H7 (cell line): Measurements from ENCODE around the gene NUP205. TPM values are rescaled to one million over a fixed set of nuclear protein-coding genes. Genes with fewer than 3 reads are reported as not detected.
"Not testable (repeated sequence)": the region's sequence is repeated elsewhere in the genome, so short reads cannot be mapped to it uniquely, and the experiment has no call there.

ENCODE experiments used
- DNase-seq: peaks from one replicate; pipeline ENCODE4 v3.0.0; 2012
- H3K27me3 ChIP-seq: 2 replicates; pipeline ENCODE4 v1.6.0; 2011; ENCODE audit warnings: mild to moderate bottlenecking, low read length; ENCODE audit not compliant: control insufficient read depth, insufficient read depth
- H3K36me3 ChIP-seq: replicated peaks from 2 replicates; pipeline ENCODE4 v1.5.1; 2011; ENCODE audit warnings: low read length; ENCODE audit not compliant: control insufficient read depth, insufficient read depth
- H3K4me3 ChIP-seq: 2 replicates; pipeline ENCODE4 v1.5.1; 2011; ENCODE audit warnings: low read depth, mild to moderate bottlenecking, control low read depth, low read length, moderate library complexity; ENCODE audit not compliant: insufficient read depth
- total RNA-seq: library from RNA; depleted of rRNA; stranded (reverse); fragments of >200 nt; shearing (Covaris generic); gene quantifications from 2 replicates; pipeline ENCODE4 v1.2.3, GENCODE V29; 2014; rRNA removed

Gene NUP205
- total RNA-seq, 1 experiment from 2014 or later, result 138 TPM

DNA sequence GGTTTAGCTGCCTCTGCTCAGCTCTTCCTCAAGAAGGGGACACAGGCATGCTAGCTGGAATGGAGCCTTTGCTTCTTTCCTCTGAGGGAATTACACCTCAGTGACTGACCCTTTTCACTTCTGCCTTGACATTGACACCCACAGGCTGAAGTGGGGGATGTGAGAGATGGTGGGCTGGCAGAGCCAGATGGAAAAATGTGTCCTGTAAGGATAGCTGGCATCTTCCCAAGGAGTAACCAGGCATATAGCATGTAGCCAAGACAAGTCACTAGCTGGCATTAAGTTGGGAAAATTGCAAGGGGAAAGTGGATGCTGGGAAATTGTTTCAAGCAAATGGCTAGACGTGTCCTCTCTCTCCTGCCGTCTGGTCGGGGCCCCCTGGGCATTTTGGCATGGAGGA is 124.5 kb downstream of the NUP205 start:
- Histone ChIP-seq H3K27me3 (no peaks in the 10 kb centered on the region), H3K36me3 (no peaks in the 10 kb centered on the region; the same call in none of the 2 replicates), H3K4me3 (no peak overlapping the region)
- no peak for DNase-seq

- DNase-seq, result no peak
- Histone ChIP-seq H3K4me3 (no peak overlapping the region), H3K36me3 (no peaks in the 10 kb centered on the region; the same call in none of the 2 replicates), H3K27me3 (no peaks in the 10 kb centered on the region)
These were observed 125.9 kb downstream of the NUP205 start for GRCh38 chr7:135683609-135684008.

DNA sequence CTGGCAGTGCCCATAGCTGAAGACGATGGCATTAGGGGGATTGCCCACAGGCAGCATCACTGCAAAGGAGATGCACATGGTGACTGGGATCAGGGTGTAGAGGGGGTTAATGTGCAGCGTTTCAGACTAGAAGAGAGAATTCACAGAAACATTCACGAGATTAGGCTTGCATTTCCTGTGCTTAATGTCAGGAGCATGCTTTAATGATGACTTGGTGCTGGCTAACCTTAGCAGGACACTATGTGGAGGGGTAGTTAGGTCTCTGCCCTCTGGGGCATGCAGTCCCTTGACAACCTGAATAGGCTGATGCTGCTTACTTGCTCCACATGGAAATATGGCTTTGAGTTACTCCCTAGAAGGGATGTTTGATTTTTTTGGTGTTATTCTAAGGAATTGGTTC is 126.4 kb downstream of the NUP205 start:
- no peak for DNase-seq
- Histone ChIP-seq H3K4me3 (no peak overlapping the region), H3K36me3 (no peaks in the 10 kb centered on the region; the same call in none of the 2 replicates), H3K27me3 (no peaks in the 10 kb centered on the region)

DNA sequence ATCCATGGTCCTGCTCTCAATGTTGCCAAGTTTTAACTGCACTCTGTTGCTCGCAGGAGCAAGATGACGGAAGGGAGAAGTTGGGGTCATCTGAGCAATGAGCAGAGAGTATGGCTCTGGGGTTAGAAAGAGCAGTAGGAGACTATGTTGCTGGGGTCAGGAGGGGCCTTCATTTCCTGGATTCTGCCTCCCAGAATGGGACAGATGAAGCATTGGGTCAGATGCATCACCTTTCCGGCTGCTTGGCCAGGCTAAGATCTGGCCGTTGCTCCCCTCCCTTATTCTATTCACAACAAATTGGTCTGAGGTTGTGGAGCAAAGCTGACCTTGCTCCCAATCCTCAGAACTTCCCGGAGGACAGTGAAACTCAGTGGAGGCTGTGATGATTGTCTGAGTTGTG is 127.0 kb downstream of the NUP205 start:
- Histone ChIP-seq H3K27me3 (no peaks in the 10 kb centered on the region), H3K4me3 (no peak overlapping the region), H3K36me3 (no peaks in the 10 kb centered on the region; the same call in none of the 2 replicates)
- DNase-seq, result no peak

DNA sequence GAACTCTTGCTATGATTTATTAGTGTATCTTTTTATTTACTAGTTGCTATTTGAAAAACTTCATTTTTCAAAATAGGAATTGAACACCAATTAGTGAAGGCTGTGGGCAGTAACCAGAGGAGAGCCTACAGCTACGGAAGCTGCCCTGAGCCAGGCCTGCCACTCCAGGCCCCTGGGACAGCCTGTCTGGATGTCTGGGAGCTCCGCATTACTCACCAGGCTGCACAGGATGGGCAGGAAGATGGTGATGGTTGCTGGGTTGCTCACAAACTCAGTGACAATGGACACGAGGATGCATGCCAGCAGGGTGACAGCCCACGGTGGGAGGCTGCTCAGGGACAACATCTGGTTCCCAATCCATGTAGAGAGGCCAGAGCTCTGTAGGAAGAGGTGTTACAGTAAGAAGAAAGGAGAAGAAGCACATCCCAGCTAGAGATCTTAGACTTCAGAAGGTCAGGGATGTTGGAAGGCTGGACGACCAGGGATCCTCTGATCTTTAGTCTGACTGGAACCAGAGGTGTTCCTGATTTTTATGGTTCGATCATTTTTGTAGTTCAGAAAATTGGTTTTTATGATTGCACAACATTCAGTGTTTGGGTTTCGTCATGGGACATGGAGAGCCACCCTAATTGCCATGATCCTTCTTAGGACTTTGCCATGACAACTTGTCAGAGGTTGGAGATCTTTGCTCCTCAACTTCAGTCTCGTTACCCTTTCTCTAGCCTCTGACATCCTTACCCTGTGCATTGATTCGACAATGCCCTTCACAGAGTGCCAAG is 127.8 kb downstream of the NUP205 start:
- Histone ChIP-seq H3K4me3 (no peak overlapping the region), H3K27me3 (no peaks in the 10 kb centered on the region), H3K36me3 (no peaks in the 10 kb centered on the region; the same call in none of the 2 replicates)
- DNase-seq, result no peak

DNA sequence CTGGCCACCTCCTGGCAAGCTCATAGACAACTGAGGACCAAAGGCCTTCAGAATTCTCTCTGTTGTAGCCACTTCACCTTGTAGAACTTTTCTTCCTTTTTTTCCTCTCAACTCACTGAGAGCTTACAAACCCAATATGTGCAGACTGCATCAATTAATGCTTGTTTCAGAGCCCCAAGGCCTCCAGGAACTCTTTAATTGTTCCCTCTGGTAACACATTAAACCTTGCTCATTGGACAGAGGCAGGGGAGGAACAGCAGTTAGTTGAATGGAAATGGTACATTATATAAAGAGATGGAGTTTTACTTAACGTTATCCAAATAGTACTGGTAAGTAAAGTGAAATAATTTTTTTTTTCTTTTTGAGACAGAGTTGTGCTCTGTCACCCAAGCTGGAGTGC is 129.7 kb downstream of the NUP205 start:
- Histone ChIP-seq H3K4me3 (no peak overlapping the region), H3K27me3 (no peaks in the 10 kb centered on the region), H3K36me3 (no peaks in the 10 kb centered on the region; the same call in none of the 2 replicates)
- DNase-seq, result no peak

DNA sequence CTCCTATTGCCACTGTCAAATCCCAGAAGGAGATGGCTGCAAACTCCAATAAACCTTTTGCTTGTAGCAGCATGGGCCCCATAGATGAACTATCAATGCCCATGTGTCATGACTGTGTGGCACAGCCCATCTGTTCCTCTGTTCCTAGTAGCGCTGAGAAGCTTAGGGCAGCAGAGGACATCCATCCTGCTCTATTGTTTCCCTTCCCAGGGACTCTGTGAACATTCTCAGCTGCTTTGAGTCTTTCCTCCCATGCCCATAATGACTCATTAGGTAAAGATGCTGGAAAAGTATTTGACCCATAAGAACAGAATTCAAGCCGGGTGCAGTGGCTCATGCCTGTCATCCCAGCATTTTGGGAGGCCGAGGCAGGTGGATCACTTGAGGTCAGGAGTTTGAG is 132.8 kb downstream of the NUP205 start:
- H3K4me3 ChIP-seq, result no peak overlapping the region
- DNase-seq, result no peak
- H3K27me3 ChIP-seq, result no peaks in the 10 kb centered on the region
- no peaks in the 10 kb centered on the region; the same call in none of the 2 replicates for H3K36me3 ChIP-seq

DNA sequence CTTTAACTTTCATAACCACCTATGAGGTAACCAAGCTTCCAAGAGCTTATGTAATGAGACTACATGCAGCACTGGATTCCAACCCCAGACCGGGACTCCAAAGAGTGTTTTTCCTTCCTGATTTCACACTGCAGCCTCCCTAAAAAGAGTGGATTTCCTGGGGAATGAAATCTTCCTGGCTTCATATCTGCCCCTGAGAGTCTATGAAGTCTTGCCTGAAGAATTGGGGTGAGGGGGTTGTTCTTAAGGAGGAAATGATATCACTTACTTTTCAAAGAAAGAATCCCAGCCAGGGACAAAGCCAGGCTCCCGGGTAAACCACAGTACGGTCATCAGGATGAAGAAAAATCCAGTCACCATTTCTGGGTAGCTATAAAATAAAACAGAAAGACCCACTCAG is 134.3 kb downstream of the NUP205 start:
- Histone ChIP-seq H3K36me3 (no peaks in the 10 kb centered on the region; the same call in 1 of the 2 replicates), H3K27me3 (no peaks in the 10 kb centered on the region), H3K4me3 (no peak overlapping the region)
- no peak for DNase-seq

DNA sequence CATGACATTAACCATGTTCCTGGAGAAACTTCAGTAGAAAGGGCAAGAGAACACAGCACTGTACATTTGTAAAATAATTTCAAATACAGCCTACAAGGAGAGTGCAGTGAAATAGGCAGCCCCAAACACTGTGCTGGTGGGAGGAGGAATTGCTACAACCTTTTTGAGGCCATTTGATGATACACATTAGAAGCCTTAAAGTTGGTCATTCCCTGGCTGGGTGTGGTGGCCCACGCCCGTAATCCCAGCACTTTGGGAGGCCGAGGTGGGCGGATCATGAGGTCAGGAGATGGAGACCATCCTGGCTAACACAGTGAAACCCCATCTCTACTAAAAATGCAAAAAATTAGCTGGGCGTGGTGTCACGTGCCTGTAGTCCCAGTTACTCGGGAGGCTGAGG is 134.9 kb downstream of the NUP205 start:
- DNase-seq, H3K36me3 ChIP-seq, H3K4me3 ChIP-seq, H3K27me3 ChIP-seq: not testable (repeated sequence)

DNA sequence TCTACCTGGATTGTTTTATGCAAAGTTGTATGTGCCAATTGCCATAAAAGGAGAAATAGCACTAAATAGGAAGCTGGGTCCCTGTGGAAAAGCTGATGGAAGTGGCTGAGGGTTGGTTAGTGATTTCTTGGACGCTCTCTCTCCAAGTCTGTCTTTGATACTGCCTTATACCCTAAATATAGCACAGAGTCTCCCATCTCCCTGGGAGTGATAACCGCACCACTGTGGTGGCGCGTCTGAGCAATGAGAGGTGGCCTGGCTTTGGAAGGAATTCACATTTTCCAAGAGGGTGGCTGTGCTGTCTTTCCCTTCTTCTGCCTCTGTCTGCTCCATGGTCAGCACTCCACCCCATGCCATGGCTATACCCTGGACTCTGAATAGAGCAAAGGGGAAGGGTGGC is 135.8 kb downstream of the NUP205 start:
- no peak for DNase-seq
- no peaks in the 10 kb centered on the region for H3K27me3 ChIP-seq
- H3K4me3 ChIP-seq, result no peak overlapping the region
- no peaks in the 10 kb centered on the region; the same call in 1 of the 2 replicates for H3K36me3 ChIP-seq

- Histone ChIP-seq H3K36me3 (no peaks in the 10 kb centered on the region), H3K4me3 (no peak overlapping the region), H3K27me3 (no peaks in the 10 kb centered on the region)
- peak; percentile 41 for DNase-seq
These were observed 139.7 kb downstream of the NUP205 start for GRCh38 chr7:135697276-135698049.

Other genes with a start within 250 kb of the NUP205 start
- 10.4 and 13.7 TPM in 2 replicates for gene CNOT4, start 47.8 kb upstream of the NUP205 start, total RNA-seq
- gene STMP1, start 104.6 kb downstream of the NUP205 start, total RNA-seq, result 11.8 and 14.4 TPM in 2 replicates
- 2.3 and 3.1 TPM in 2 replicates for gene SLC13A4, start 170.3 kb downstream of the NUP205 start, total RNA-seq
- gene FAM180A, start 190.9 kb downstream of the NUP205 start, total RNA-seq, result not detected in 2 replicates